ENCODE measurements around the gene ATP2B2.

ATP2B2 gene

GRCh38 chr3:10508619-10509260, 3.4 kb upstream of the ATP2B2 start:
- TF ChIP-seq CTCF (IDR thresholded peaks at IDR 0.05) = no peak
- DNase-seq (ENCODE audit: low spot score) = no peak
- no peak overlapping the region for H3K4me3 ChIP-seq
- H3K27ac ChIP-seq = no peak overlapping the region

GRCh38 chr3:10508235-10508618, 2.8 kb upstream of the ATP2B2 start:
- no peak overlapping the region for H3K4me3 ChIP-seq
- H3K27ac ChIP-seq = no peak overlapping the region
- no peak for TF ChIP-seq CTCF (IDR thresholded peaks at IDR 0.05)
- no peak for DNase-seq (ENCODE audit: low spot score)

- TF ChIP-seq CTCF (IDR thresholded peaks at IDR 0.05) = no peak
- Histone ChIP-seq H3K27ac (no peak overlapping the region), H3K4me3 (no peak overlapping the region)
- DNase-seq (ENCODE audit: low spot score) = no peak
Measured at GRCh38 chr3:10507331-10507730, 1.9 kb upstream of the ATP2B2 start.

- DNase-seq (ENCODE audit: low spot score) = no peak
- Histone ChIP-seq H3K27ac (no peak overlapping the region), H3K4me3 (no peak overlapping the region)
- TF ChIP-seq CTCF (IDR thresholded peaks at IDR 0.05) = no peak
Measured at GRCh38 chr3:10506696-10507095, 1.3 kb upstream of the ATP2B2 start.

GRCh38 chr3:10505791-10506585, 602 bp upstream of the ATP2B2 start:
- Histone ChIP-seq H3K4me3 (peak overlapping the region; percentile 66), H3K27ac (no peak overlapping the region)
- no peak for DNase-seq (ENCODE audit: low spot score)
- no peak for TF ChIP-seq CTCF (IDR thresholded peaks at IDR 0.05)

- no peak for TF ChIP-seq CTCF (IDR thresholded peaks at IDR 0.05)
- no peak for DNase-seq (ENCODE audit: low spot score)
- H3K4me3 ChIP-seq = peak overlapping the region; percentile 66
- no peak overlapping the region for H3K27ac ChIP-seq
Measured at GRCh38 chr3:10504171-10505049, 976 bp downstream of the ATP2B2 start.

Measured in coronary artery (tissue), 2 donors.